ENCODE results near the gene MYH10.
A peak's percentile ranks its signal among the peaks of the same experiment; 100 is the strongest.

Gene MYH10

DNA sequence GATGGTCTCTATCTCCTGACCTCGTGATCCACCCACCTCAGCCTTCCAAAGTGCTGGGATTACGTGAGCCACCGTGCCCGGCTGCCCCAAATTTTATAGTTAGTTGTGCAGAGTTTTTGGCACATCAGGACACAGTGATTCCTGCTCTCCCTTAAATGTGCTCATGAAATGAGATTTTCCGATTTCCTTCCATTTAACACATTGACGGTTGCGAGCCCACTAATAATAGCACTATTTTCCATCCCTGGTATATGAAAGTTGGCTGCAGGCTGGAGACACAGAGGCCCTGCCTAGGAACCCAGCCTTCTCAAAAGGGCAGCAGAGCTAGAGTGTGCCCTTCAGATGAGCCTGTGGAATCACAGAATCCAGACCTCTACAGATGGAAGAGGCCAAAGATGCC, 17.4 kb upstream of the MYH10 start:
- DNase-seq: no peak

DNA sequence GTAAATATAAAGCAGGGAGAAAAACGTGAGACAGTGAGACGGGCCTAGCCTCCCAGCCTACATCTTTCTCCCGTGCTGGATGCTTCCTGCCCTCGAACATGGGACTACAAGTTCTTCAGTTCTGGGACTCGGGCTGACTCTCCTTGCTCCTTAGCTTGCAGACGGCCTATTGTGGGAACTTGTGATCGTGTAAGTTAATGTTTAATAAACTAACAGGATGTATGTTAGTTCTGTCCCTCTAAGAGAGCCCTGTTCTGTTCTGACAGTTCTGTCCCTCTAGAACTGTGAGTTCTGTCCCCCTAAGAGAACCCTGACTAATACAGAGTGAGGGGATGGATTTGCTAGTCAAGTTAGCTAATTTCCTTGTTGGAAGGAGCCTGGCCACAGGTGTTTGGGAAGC, 16.7 kb upstream of the MYH10 start:
- DNase-seq: no peak

- DNase-seq: no peak
Observed at GRCh38 chr17:8644507-8644902, 14.0 kb upstream of the MYH10 start.

GRCh38 chr17:8643855-8644506, 13.5 kb upstream of the MYH10 start:
- DNase-seq: no peak

GRCh38 chr17:8639709-8640108, 9.2 kb upstream of the MYH10 start:
- DNase-seq: no peak

DNA sequence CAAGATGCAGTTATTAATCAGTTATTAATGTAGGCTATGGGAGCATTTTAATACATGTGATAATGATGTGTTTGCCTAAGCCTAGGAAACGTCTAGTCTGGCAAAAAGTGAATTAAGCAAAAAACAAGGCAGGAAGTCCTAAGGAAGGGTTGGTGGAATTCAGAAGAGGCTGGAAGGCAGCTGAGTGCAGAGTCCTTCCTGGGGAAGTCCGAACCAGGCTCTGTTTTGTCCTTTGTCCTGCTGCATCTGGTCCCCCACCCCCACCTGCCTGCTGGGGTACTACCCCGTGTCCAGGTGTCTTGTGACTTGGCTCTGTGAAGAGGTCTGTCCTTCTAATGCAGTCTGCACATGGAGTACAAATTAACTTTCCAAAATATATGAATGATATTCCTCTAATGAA, 1.5 kb upstream of the MYH10 start:
- DNase-seq: no peak

GRCh38 chr17:8631554-8631877, 991 bp upstream of the MYH10 start:
- DNase-seq: peak; percentile 48

DNA sequence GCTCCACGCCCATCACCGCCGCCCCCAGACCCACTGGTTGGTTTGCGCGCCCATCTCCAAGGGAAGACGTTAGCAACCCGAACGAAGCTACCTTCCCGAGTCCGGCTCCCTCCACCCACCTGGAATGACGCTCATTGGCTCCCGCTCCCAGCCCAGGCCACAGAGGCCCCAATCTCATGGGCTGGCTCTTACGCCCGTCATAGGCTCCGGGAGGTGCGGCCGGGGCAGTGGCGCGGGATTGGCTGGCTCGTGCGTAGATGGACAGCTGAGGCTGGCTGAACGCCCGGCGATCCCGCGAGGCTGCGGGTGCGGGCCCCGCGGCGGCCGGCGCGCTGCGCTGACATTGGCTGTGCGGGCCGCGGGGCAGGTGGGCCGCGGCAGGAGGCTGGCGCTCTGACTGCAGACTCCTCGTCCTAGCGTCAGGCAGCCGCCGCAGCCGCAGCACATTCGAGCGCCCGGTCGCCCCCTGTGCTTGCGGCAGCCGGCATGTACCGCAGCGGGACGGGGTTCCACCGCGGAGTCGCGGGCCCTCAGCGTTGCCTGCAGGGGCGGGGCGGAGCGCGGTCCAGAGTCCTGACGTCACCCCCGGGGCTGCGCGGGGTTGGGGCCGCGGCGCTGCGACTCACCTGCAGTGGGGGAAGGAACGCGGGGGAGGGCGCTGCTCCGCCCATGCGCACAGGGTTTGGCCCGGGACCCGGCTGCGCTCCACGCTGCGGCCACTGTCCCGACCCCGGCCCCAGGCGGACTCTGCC, 453 bp upstream of the MYH10 start:
- peak; percentile 99 for DNase-seq

DNA sequence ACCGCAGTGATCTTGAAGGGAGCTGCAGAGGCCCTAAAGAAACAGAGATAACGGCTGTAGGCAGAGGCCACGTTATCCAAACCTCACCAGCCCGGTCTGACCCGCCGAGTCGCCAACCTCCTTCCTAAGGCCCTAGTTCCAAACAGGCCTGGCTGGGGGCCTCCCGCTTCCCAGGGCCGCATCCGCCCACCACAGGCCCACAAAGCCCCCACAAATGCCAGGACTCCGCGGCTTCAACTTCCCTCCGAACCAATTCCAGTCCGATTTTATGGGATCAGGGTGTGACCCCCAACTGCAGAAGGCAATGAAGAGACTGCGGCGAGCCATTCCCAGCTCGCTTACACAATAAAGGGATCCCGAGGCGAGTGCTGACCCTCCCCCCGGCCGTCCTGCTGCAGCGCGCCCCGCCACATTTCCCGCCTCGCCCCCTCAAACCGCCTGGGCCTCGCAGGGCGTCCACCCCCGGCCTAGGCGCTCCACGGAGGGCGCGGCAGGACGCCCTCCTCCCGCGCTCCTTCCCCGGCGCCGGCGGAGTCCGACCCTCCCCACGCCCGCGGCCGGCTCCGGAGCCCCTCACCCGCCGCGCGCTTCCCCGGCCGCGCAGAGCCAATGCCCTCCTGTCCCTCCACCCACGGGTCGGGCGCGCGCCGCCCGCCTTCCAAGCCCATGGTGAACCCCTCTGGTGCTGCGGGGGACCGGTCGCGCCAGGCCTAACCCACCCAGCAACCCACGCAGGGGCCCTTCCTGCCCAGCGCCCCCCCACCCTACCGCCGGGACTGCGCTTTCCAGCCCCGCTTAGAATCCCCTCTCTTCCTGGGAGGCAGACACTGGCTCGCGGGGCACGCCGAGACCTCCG, 926 bp downstream of the MYH10 start:
- peak; percentile 89 for DNase-seq

- peak; percentile 86 for DNase-seq
Observed at GRCh38 chr17:8628609-8629169, 1.8 kb downstream of the MYH10 start.

DNA sequence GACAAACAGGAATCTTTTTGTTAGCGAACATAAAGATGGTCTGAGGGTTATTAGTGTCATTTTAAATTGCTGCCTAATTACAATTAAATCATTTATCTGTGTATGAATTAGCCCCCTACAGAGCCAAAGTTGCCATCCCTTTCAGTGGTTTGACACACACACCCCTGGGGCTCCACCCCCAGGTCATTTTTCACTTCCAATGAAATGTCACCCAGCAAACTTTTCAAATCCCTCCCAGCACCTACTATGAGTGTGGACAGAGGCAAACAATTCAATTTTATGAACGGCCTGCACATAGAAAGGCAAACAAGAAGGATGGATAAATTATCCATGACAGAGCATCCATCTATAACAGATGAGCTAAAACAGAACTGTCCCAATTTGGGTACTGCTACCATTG, 2.4 kb downstream of the MYH10 start:
- DNase-seq: peak; percentile 43

DNA sequence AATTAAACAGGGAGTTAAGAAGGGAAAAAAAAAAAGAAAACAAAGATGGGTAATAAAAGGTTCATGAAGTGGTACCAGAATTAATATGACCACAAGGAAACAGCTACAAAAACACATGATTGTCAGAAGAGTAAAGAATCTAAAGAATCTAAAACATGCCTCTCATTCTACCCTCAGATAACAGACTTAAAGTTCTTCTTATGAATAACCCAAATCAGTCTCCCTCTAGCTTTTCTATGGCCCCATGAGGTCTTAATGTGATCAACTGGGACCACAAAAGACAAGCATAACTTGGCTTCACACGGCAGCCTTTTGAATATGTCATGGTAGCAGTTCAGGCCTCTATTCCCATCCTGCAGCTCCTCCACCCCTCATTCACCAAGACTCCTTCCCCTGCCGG, 6.9 kb downstream of the MYH10 start:
- DNase-seq: no peak

DNA sequence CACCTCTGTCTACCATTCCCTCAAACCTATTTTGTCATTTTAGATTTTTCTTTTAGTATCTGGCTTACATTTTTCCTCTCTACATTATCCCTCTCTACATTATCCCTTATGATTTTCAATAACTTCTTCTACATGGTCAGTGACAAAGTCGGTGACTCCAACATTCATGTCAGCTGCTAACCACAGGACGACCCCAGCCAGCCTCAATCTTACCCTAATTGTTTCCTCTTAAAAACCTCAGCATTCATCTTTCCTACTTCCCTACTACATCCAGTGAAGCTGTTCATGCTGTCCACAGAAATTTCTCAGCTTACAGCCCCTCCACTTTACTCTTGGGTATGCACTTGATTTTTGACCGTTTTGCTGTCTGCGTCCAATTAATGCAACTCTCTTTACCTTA, 8.3 kb downstream of the MYH10 start:
- no peak for DNase-seq

- no peak for DNase-seq
Observed at GRCh38 chr17:8621585-8621984, 8.9 kb downstream of the MYH10 start.

DNA sequence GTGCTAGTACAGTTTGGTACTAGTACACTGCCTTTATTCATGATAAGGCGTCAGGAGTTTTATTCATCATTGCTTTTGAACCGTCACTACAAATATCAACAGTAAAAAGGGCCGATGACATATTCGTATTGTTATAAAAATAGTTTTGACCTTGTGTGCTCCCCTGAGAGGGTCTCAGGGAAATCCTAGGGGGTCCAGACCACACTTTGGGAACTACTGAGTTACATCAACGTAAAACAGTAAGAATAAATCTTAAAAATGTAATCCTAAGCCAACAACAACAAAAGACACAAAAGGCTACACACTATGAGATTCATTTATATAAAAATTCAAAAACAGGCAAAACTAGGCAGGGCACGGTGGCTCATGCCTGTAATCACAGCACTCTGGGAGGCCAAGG, 11.2 kb downstream of the MYH10 start:
- DNase-seq: no peak

DNA sequence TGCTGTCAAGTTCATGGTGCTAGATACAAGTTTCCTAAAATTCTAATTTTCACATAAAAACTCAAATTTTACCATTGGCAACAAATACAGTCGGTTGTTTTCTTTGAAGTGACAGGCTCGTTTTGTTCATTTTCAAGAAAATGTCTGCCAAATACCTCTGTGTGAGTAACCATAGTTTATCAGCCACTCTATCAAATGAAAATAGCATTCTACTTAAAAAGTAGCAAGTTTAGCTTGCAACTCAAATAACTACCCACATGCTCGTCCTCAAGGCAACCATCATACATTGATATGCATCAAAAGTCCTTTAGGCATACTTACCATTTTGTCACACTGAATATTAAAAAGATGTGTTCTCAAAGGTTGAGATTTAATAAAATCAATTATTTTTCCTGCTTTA, 11.7 kb downstream of the MYH10 start:
- DNase-seq: no peak

GRCh38 chr17:8614988-8615387, 15.5 kb downstream of the MYH10 start:
- peak; percentile 29 for DNase-seq

GRCh38 chr17:8611619-8612298, 18.8 kb downstream of the MYH10 start:
- peak; percentile 80 for DNase-seq

DNA sequence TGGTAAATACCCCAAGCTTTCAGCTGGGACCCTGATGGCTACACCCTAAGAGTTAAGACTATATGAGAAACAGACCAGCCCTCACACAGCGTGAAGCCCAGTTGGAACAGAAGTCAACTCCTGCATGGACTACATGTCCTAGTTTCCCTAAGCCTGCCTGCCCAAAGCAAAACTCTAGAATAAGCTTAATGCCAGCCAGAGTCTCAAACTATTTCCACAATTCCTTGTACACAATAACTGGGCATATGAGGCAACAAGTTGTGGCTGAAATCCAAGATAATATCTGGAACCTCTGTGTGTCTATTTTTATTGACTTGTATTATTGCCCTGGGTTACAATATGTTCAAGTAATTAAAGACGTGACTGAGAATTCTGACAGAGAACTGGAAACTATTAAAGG, 19.4 kb downstream of the MYH10 start:
- no peak for DNase-seq

DNA sequence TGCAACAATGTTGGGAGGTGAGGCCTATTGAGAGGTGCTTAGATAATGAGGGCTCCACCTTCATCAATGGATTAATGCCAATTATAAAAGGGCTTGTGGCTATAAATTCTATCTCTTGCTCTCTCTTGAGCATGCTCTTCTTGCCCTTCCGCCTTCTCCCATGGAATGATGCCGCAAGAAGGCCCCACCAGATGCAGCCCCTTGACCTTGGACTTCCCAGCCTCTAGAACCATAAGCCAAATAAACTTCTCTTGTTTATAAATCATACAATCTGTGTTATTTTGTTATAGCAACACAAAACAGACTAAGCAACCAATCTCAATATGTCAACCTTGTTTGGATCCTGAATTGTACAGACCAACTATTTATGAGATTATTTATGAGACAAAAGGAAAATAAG, 20.0 kb downstream of the MYH10 start:
- DNase-seq: no peak

DNA sequence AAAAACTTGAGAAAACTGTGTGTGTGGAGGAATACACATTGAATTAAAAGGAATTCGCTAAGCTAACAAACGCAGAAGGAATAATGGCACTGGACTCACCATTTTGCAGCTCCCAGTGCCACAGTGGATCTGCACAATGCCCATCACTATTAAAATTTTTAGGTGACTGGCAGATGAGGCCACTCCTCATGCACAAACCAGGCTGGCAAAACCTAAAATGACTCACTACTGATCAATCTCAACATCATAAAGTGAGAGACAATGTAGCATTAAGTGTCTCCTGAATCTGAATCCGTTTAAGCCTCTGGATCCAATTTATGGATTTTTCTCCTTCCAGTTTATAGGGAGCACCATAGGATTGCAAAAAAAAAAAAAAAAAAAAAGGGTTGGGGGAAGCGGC, 20.6 kb downstream of the MYH10 start:
- no peak for DNase-seq

GRCh38 chr17:8608001-8608400, 22.5 kb downstream of the MYH10 start:
- no peak for DNase-seq

DNA sequence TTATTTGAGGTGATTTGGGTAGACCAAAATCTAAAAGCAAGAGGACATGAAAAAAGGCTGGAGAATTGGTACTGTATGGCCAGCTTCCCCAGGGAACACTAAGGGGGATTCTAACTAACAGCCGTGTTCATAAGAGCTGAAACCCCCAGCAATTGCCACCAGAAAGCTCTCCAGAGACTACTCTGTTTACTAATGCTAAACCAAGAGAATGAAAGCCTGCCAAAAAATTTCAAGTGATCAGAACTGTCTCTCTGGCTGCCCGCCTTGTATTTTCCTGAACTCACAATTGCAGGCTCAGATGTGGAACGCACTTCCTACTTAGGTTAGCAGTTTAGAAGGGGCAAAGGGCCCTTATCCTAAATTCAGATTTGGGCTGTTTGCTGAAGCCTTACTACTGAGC, 24.1 kb downstream of the MYH10 start:
- no peak for DNase-seq

Measured in hematopoietic multipotent progenitor cell treated with erythropoietin and hydrocortisone succinate and interleukin-3 and kit ligand, for 6 days (in vitro differentiated cells).